ENCODE measurements around the gene BDKRB2. TPM values are rescaled to one million over a fixed set of nuclear protein-coding genes. Genes with fewer than 3 reads are reported as not detected.

The BDKRB2 gene
- total and polyA plus RNA-seq, 8 donors: 3.8 to 9.6 (median 6.6) TPM

DNA sequence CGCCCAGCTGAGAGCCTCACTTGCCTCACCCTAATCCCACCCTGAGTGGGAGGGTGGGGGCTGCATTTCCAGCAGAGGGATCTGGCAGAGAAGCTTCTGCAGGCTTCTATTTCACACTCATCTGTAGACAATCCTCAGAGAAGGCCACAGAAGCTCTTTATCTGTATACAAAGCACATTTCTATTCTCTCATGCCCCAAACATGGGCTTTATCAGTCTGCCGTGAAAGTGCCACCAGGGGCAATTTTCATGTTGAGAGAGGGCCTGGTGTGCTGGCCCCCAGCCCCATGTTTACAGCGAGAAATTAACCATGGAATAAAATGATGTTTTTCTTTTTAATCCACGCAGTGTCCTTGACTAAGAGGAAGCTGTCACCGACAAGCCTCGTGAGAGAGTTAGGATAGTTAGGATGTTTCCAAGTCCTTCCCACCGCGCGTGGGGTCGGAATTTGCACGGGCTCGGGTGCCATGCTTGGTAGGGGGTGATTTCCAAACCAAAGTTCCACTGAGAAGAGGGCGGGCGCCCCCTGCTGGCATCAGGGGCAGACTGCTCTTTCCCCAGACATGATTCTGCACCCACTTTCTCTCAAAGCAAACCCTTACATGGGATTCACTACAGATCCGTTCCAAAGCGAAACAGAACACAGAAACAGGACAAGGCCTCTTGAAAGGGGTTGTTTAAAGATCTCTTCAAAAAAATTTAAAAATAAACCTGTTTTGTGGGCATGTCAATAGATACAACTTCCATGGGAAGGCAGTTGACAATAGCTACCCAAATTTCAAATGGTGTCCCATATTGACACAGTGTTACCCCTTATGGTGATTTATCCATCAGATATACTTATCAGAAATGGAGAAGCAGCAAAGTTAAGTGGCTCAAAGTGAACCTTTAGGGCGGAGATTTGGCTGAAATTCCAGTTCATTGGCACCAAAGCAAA, 70.8 kb downstream of the BDKRB2 start:
- H3K27ac ChIP-seq: peak overlapping the region; percentile 32 to 53 (median 42)
- DNase-seq: peak; percentile 68 to 94 (median 84)
- H3K9me3 ChIP-seq: peaks cover 0 to 6% (median 0%) of the 10 kb centered on the region in 4 donors
- H3K36me3 ChIP-seq: no peaks in the 10 kb centered on the region
- intact Hi-C loops (cut with DNase I): loop anchor here in 1 of 3 donors (10.0 kb wide), 1 partner anchor 181 kb away; no protein-coding TSS in a partner anchor
- ATAC-seq: peak; percentile 69 to 88 (median 84)
- no peaks in the 10 kb centered on the region for H3K27me3 ChIP-seq
- no peak for FAIRE-seq
- 13% methylated on average over 17 of the region's 17 CpGs for WGBS, 2 donors
- H3K4me3 ChIP-seq: no peak overlapping the region
- TF ChIP-seq, protein P1, sequence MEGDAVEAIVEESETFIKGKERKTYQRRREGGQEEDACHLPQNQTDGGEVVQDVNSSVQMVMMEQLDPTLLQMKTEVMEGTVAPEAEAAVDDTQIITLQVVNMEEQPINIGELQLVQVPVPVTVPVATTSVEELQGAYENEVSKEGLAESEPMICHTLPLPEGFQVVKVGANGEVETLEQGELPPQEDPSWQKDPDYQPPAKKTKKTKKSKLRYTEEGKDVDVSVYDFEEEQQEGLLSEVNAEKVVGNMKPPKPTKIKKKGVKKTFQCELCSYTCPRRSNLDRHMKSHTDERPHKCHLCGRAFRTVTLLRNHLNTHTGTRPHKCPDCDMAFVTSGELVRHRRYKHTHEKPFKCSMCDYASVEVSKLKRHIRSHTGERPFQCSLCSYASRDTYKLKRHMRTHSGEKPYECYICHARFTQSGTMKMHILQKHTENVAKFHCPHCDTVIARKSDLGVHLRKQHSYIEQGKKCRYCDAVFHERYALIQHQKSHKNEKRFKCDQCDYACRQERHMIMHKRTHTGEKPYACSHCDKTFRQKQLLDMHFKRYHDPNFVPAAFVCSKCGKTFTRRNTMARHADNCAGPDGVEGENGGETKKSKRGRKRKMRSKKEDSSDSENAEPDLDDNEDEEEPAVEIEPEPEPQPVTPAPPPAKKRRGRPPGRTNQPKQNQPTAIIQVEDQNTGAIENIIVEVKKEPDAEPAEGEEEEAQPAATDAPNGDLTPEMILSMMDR (IDR thresholded peaks at IDR 0.05): peak; percentile 90 to 92 (median 92)
- H3K4me1 ChIP-seq: peaks cover 0 to 13% (median 13%) of the 10 kb centered on the region in 3 donors

DNA sequence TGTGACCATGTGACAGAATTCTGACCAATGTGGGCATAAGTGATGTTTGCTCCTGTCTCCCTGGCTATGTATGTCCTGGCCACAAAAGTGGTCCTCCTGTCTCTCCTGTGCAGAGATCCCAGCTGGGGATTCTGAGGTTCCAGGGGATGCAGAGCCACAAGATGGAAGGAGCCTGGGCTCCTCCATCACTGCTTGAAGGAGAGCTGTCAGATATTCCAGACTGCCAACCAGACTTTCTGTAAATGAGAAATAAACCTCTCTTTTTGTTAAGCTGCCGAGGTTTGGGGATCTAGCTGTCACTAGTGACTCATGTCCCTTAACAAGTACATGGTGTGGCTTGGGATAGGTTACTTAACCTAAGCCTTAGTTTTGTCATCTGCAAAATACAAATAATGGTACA, 73.3 kb downstream of the BDKRB2 start:
- H3K9me3 ChIP-seq: peaks cover 0 to 6% (median 0%) of the 10 kb centered on the region in 4 donors
- WGBS, 2 donors: 100% methylated on average over 1 of the region's 1 CpG
- peaks cover 0 to under 1% (median 0%) of the 10 kb centered on the region in 3 donors for H3K36me3 ChIP-seq
- H3K4me3 ChIP-seq: no peak overlapping the region
- intact Hi-C loops (cut with DNase I): loop anchor here in 1 of 3 donors (10.0 kb wide), 1 partner anchor 183 kb away; no protein-coding TSS in a partner anchor
- peaks cover 0 to 13% (median 13%) of the 10 kb centered on the region in 3 donors for H3K4me1 ChIP-seq
- FAIRE-seq (no peak), DNase-seq (no peak), ATAC-seq (no peak)
- TF ChIP-seq, protein P1 (IDR thresholded peaks at IDR 0.05): no peak
- no peaks in the 10 kb centered on the region for H3K27me3 ChIP-seq
- H3K27ac ChIP-seq: no peak overlapping the region

DNA sequence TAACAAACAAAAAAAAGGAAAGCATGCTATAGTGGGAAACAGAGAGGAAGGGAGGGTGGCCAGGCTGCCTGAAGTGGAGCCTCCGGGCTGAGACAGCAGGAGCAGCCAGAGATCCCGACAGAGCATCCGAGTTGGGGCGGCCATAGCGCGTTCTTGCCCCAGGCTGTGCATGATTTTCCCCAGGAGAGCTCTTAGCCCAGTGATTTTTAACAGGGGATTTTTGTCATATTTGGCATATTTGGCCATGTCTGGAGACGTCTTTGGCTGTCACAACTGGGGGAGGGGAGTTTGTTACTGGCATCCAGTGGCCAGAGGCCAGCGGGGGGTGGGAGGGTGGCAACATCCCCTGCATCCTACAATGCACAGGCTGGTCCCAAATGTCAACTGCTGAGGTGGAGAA, 74.9 kb downstream of the BDKRB2 start:
- Histone ChIP-seq H3K9me3 (peaks cover 0 to 6% (median 0%) of the 10 kb centered on the region in 4 donors), H3K36me3 (peaks cover 0 to 5% (median 0%) of the 10 kb centered on the region in 3 donors), H3K4me1 (peaks cover 0 to 13% (median 7%) of the 10 kb centered on the region in 3 donors), H3K27ac (no peak overlapping the region), H3K4me3 (no peak overlapping the region), H3K27me3 (no peaks in the 10 kb centered on the region)
- no peak for FAIRE-seq
- no peak for DNase-seq
- intact Hi-C loops (cut with DNase I): loop anchor here in 1 of 3 donors (10.0 kb wide), 1 partner anchor 185 kb away; no protein-coding TSS in a partner anchor
- TF ChIP-seq, protein P1 (IDR thresholded peaks at IDR 0.05): no peak
- WGBS, 2 donors: 84 to 90% methylated on average over 8 of the region's 8 CpGs
- no peak for ATAC-seq

DNA sequence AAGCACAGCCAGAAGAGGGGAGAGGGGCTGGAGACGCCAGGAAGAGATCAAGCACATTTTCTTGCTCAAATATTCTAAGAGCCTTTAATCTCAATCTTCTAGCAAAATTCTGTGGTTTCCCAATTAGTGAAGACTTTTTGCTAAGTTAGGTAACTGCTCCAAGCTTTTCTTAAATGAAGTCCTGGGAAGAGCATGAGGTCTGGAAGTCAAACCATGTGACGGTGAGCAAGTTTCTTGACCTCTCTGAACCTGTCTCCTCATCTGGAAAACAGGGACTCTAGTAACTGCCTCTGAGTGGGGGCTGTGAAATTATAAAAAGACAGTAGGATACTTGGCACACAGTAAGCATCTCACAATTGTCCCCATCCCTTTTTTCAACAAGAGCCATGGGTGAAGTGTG, 75.5 kb downstream of the BDKRB2 start:
- H3K36me3 ChIP-seq: peaks cover 0 to 5% (median 0%) of the 10 kb centered on the region in 3 donors
- H3K9me3 ChIP-seq: peaks cover 0 to 6% (median 0%) of the 10 kb centered on the region in 4 donors
- FAIRE-seq (no peak), DNase-seq (no peak), ATAC-seq (no peak)
- peaks cover 0 to 13% (median 10%) of the 10 kb centered on the region in 3 donors for H3K4me1 ChIP-seq
- WGBS, 2 donors: 93 to 98% methylated on average over 2 of the region's 2 CpGs
- H3K27me3 ChIP-seq: no peaks in the 10 kb centered on the region
- intact Hi-C loops (cut with DNase I): no loop called here
- TF ChIP-seq, protein P1 (IDR thresholded peaks at IDR 0.05): no peak
- no peak overlapping the region for H3K27ac ChIP-seq
- no peak overlapping the region for H3K4me3 ChIP-seq

Measured in pancreas (tissue), 10 donors.